K562 (cell line): Measurements from ENCODE around the gene CT45A1. TPM values are rescaled to one million over a fixed set of nuclear protein-coding genes. Genes with fewer than 3 reads are reported as not detected.

ENCODE experiments used
- ATAC-seq: fragments of 200-7000 bp; cut with Tn5 transposase; 3 replicates; pipeline ENCODE4 v1.9.1; 2020; ENCODE audit warnings: moderate library complexity
- BruUV-seq: library from RNA; stranded (reverse); fragments of 400-500 nt; replicated peaks from 2 replicates; lab custom pipeline; 2021; lab: Mats Ljungman, UMichigan
- CTCF ChIA-PET: fragments of 300-600 bp; formaldehyde crosslinking; extraction: SDS; loops from one replicate; lab custom pipeline; 2021; ENCODE audit warnings: low intra/inter-chr PET ratio; lab: Yijun Ruan, JAX
- POLR2A ChIA-PET: fragments of 300-600, 350-650 bp; sonication (Branson Sonifier 250); formaldehyde crosslinking; extraction: SDS; loops from one replicate; lab custom pipeline; 2021; ENCODE audit warnings: antibody characterized with exemption, inconsistent platforms; lab: Yijun Ruan, JAX
- DNase-seq, 4 experiments: peaks; one replicate each; pipeline versions ENCODE4 v3.0.0 to v3.0.0-alpha.2; 2011 to 2018; ENCODE audit warnings: low spot score in 3 of 4, mixed read lengths in 3 of 4; ENCODE audit errors: extremely low read depth in 1 of 4
- FAIRE-seq: peaks from 2 replicates; lab custom pipeline; 2011; peaks lifted over from hg19 to GRCh38; lab: Jason Lieb, UNC
- H2AFZ ChIP-seq: 2 replicates; pipeline ENCODE4 v1.6.0; 2011; ENCODE audit warnings: low read depth, low read length, control low read depth, inconsistent platforms
- H3K27ac ChIP-seq: fragments of 200-600 bp; 3 replicates; pipeline ENCODE4 v1.8.0; 2011; ENCODE audit warnings: low read depth, mild to moderate bottlenecking, control low read depth, inconsistent platforms, low read length, moderate library complexity, mixed read lengths; ENCODE audit errors: extremely low read depth
- H3K27me3 ChIP-seq, 2 experiments: fragments of 300-600 bp in 1 of 2; 2 replicates in 1 of 2; 3 replicates in 1 of 2; pipeline versions ENCODE4 v1.6.0 to v1.8.0; 2011; ENCODE audit warnings: inconsistent platforms in 2 of 2, low read length in 2 of 2, mild to moderate bottlenecking in 1 of 2, mixed read lengths in 1 of 2, moderate library complexity in 1 of 2; ENCODE audit not compliant: control insufficient read depth in 2 of 2, insufficient read depth in 2 of 2
- H3K36me3 ChIP-seq: fragments of 300-600 bp; 3 replicates; pipeline ENCODE4 v1.8.0; 2011; ENCODE audit warnings: mild to moderate bottlenecking, low read length, inconsistent platforms; ENCODE audit not compliant: control insufficient read depth, insufficient read depth
- H3K4me1 ChIP-seq, 2 experiments: fragments of 200-600 bp in 1 of 2; replicated peaks in 1 of 2; 2 replicates in 1 of 2; 3 replicates in 1 of 2; pipeline versions ENCODE4 v1.5.1 to v1.8.0; 2011; ENCODE audit warnings: inconsistent platforms in 2 of 2, low read length in 2 of 2, mild to moderate bottlenecking in 1 of 2, mixed read lengths in 1 of 2, moderate library complexity in 1 of 2; ENCODE audit not compliant: control insufficient read depth in 2 of 2, insufficient read depth in 2 of 2
- H3K4me2 ChIP-seq: 2 replicates; pipeline ENCODE4 v1.6.1; 2011; ENCODE audit warnings: low read length, control low read depth, inconsistent platforms, mixed read lengths; ENCODE audit not compliant: insufficient read depth
- H3K4me3 ChIP-seq: fragments of 200-600 bp; sonication (generic), shearing (Covaris generic); 2 replicates; pipeline ENCODE4 v1.5.1; 2016; ENCODE audit warnings: control low read depth, inconsistent platforms
- H3K79me2 ChIP-seq: fragments of 200-600 bp; 3 replicates; pipeline ENCODE4 v1.8.0; 2011; ENCODE audit warnings: low read length, inconsistent platforms; ENCODE audit not compliant: control insufficient read depth, insufficient read depth
- H3K9ac ChIP-seq, 2 experiments: 2 replicates each; pipeline versions ENCODE4 v1.6.0 to v1.6.1; 2011; ENCODE audit warnings: low read depth in 2 of 2, low read length in 2 of 2, control low read depth in 1 of 2, inconsistent platforms in 1 of 2, mild to moderate bottlenecking in 1 of 2, mixed read lengths in 1 of 2; ENCODE audit not compliant: insufficient read depth in 1 of 2
- H3K9me1 ChIP-seq: one replicate; pipeline ENCODE4 v1.6.0; 2011; ENCODE audit warnings: inconsistent platforms, mild to moderate bottlenecking, low read length, moderate library complexity; ENCODE audit not compliant: control insufficient read depth, insufficient read depth
- H3K9me3 ChIP-seq: replicated peaks from 2 replicates; pipeline ENCODE4 v1.5.1; 2011; ENCODE audit warnings: low read depth, low read length, inconsistent platforms; ENCODE audit not compliant: control insufficient read depth, insufficient read depth
- H4K20me1 ChIP-seq: replicated peaks from 2 replicates; pipeline ENCODE4 v1.6.1; 2011; ENCODE audit warnings: low read length, inconsistent platforms, mixed read lengths; ENCODE audit not compliant: control insufficient read depth, insufficient read depth
- CTCF ChIP-seq, 3 experiments: IDR thresholded peaks in 2 of 3; conservative IDR thresholded peaks in 1 of 3; 2 replicates each; pipeline ENCODE4 v1.5.1; 2011 to 2012; ENCODE audit warnings: low read length in 3 of 3, mild to moderate bottlenecking in 3 of 3, control low read depth in 2 of 3, improper control_type of control experiment in 1 of 3, inconsistent platforms in 1 of 3, low read depth in 1 of 3, mixed read lengths in 1 of 3, moderate library complexity in 1 of 3; ENCODE audit not compliant: insufficient read depth in 2 of 3
- RAD21 ChIP-seq, 2 experiments: fragments of 250-450 bp in 1 of 2; fragments of 450-650 bp in 1 of 2; sonication (Bioruptor Pico) in 1 of 2; formaldehyde crosslinking in 1 of 2; IDR thresholded peaks in 1 of 2; conservative IDR thresholded peaks in 1 of 2; 2 replicates each; pipeline versions ENCODE4 v1.4.0 to v1.8.0; 2020 to 2022; ENCODE audit warnings: mild to moderate bottlenecking in 2 of 2, moderate library complexity in 1 of 2
- WGBS: fragments of 100-300 bp; shearing (Covaris generic); methylation state at CpG from one replicate; pipeline ENCODE4 v1.1.6; 2016; ENCODE audit warnings: low coverage, mixed read lengths; ENCODE audit not compliant: insufficient coverage; ENCODE audit errors: missing lambda C conversion rate; 5-methylcytosine and 5-hydroxymethylcytosine counted together
- in situ Hi-C: fragments of 300-500 bp; cut with MboI; formaldehyde crosslinking; loops from 4 replicates; pipeline ENCODE4 v1.15.0; 2018; ENCODE audit warnings: inconsistent platforms, mixed read lengths
- intact Hi-C: fragments of 100-400 bp; cut with micrococcal nuclease; formaldehyde crosslinking; loops from 2 replicates; pipeline ENCODE4 v1.14.2; 2022
- polyA plus RNA-seq, 8 experiments: library from polyadenylated mRNA; depleted of rRNA in 4 of 8; stranded (reverse) in 5 of 8; unstranded in 3 of 8; fragments of >200 nt; fragmentation: Nextera tagmentation in 2 of 8; fragmentation: Illumina TruSeq in 1 of 8; extraction: Ambion mirVana in 2 of 8; extraction: Trizol in 1 of 8; gene quantifications; 2 replicates each; pipeline versions ENCODE4 v1.2.1 to v1.2.3, GENCODE V29; 2011 to 2014; ENCODE audit warnings: inconsistent platforms in 1 of 8, missing spikeins in 1 of 8
- total RNA-seq, 7 experiments: library from RNA; depleted of rRNA in 6 of 7; stranded (reverse); fragments of >200 nt in 6 of 7; fragmentation: Illumina TruSeq in 2 of 7; extraction: Trizol in 2 of 7; gene quantifications; 2 replicates each; pipeline versions ENCODE4 v1.2.1 to v1.2.3, GENCODE V29; 2011 to 2021; ENCODE audit warnings: low replicate concordance in 1 of 7
- TF ChIP-seq, protein P1 (sequence below): sonication (generic); formaldehyde crosslinking; IDR thresholded peaks from 2 replicates; pipeline ENCODE4 v1.8.1; 2022; ENCODE audit warnings: missing genetic modification reagents

Gene CT45A1
- total and polyA plus RNA-seq, 9 of the 15 experiments (the other 6 are each of a cell fraction or from before 2014, with no cell fraction given) = 0.66 to 5.7 (median 2.5) TPM

GRCh38 chrX:135737366-135738071, 24.1 kb downstream of the CT45A1 start:
- intact Hi-C loops (no loop called here), in situ Hi-C loops (loop anchor here (25.0 kb wide), 1 partner anchor 200 kb away; no protein-coding TSS in a partner anchor)
- Histone ChIP-seq H3K36me3 (no peaks in the 10 kb centered on the region), H3K4me3 (no peak overlapping the region), H3K9me3 (no peaks in the 10 kb centered on the region), H3K27me3 (no peaks in the 10 kb centered on the region), H3K79me2 (peaks cover 12% of the 10 kb centered on the region; the same call in 2 of the 3 replicates), H3K27ac (no peak overlapping the region), H3K9me1 (no peaks in the 10 kb centered on the region), H3K9ac (no peak overlapping the region), H4K20me1 (no peaks in the 10 kb centered on the region), H3K4me2 (no peak overlapping the region), H2AFZ (no peak overlapping the region), H3K4me1 (no peaks in the 10 kb centered on the region; a peak in 1 of 5 replicates)
- CTCF ChIA-PET = interaction anchor here (0.6 kb wide), 1 partner anchor 782 kb away, joined by 3 read pairs; no protein-coding TSS in a partner anchor
- ATAC-seq (no peak), DNase-seq (peak in 1 of 4 experiments; percentile 34), FAIRE-seq (peak; percentile 37)
- peak; percentile 13 to 43 (median 33); a peak in 4 of 6 replicates for TF ChIP-seq CTCF (IDR thresholded peaks at IDR 0.05 in 2 of 3, conservative IDR thresholded peaks at IDR 0.05 in 1 of 3; ENCODE audit: insufficient read depth in 2 of 3, low read depth in 1 of 3, low read length in 3 of 3)
- TF ChIP-seq, protein P1, sequence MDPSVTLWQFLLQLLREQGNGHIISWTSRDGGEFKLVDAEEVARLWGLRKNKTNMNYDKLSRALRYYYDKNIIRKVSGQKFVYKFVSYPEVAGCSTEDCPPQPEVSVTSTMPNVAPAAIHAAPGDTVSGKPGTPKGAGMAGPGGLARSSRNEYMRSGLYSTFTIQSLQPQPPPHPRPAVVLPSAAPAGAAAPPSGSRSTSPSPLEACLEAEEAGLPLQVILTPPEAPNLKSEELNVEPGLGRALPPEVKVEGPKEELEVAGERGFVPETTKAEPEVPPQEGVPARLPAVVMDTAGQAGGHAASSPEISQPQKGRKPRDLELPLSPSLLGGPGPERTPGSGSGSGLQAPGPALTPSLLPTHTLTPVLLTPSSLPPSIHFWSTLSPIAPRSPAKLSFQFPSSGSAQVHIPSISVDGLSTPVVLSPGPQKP (CRISPR knock-in tag) = no peak
- peak; percentile 22 to 46; a peak in 3 of 4 replicates for TF ChIP-seq RAD21 (CRISPR knock-in tag; conservative IDR thresholded peaks at IDR 0.05 in 1 of 2, IDR thresholded peaks at IDR 0.05 in 1 of 2)
- POLR2A ChIA-PET = no interaction called here
- no TSS peak for BruUV-seq
- WGBS = 5% methylated on average over 4 of the region's 4 CpGs
